ENCODE measurements around the gene CCDC142.
"Not testable (repeated sequence)": the region's sequence is repeated elsewhere in the genome, so short reads cannot be mapped to it uniquely, and the experiment has no call there.

The CCDC142 gene

DNA sequence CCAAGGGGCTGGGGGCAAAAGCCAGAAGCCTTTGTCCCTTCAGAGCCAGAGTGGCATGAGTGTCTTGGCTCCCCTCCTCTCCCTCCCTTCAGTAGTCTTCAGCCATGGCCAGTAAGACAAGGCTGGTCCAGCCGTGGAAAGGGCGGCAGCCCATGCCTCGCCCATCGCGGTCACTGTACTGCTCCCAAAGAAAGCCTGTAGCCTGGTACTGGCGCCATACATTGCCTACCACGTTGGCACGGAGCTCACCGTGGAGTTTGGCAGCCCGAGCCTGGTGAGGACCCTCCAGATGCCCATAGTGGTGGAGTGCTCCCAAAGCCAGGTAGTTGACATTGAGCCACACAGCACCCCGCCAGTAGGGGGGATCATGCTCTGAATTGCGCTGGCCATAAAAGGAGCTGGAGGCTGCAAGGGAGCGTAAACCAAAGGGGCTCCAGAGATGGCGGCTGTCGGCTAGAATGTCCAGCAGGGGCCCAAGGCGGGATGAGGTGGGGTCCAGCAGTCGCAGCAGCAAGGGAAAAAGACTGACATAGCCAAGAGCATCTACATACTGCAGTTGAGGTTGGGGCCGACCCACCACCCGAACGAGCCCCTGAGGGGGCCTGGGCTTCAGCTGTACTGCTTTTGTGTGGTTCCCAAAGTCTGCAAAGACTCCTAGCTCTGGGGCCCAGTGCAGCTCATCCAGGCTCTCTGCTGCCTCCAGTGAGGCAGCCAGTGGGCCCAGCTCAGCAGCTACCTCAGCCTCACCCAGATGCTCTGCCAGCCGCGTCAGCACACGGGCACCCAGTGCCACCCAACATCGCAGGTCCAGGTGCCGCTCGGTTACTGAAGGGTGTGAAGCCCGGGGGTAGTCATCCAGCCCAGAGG is 21.4 kb downstream of the CCDC142 start:
- no peak for DNase-seq (ENCODE audit: extremely low read depth, low read depth)
- TF ChIP-seq, protein P1, sequence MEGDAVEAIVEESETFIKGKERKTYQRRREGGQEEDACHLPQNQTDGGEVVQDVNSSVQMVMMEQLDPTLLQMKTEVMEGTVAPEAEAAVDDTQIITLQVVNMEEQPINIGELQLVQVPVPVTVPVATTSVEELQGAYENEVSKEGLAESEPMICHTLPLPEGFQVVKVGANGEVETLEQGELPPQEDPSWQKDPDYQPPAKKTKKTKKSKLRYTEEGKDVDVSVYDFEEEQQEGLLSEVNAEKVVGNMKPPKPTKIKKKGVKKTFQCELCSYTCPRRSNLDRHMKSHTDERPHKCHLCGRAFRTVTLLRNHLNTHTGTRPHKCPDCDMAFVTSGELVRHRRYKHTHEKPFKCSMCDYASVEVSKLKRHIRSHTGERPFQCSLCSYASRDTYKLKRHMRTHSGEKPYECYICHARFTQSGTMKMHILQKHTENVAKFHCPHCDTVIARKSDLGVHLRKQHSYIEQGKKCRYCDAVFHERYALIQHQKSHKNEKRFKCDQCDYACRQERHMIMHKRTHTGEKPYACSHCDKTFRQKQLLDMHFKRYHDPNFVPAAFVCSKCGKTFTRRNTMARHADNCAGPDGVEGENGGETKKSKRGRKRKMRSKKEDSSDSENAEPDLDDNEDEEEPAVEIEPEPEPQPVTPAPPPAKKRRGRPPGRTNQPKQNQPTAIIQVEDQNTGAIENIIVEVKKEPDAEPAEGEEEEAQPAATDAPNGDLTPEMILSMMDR (IDR thresholded peaks at IDR 0.05; ENCODE audit: low read depth, low read length, missing control alignments) = peak; percentile 30
- H3K4me3 ChIP-seq (replicated peaks; ENCODE audit: low read depth, low read length) = no peak overlapping the region

DNA sequence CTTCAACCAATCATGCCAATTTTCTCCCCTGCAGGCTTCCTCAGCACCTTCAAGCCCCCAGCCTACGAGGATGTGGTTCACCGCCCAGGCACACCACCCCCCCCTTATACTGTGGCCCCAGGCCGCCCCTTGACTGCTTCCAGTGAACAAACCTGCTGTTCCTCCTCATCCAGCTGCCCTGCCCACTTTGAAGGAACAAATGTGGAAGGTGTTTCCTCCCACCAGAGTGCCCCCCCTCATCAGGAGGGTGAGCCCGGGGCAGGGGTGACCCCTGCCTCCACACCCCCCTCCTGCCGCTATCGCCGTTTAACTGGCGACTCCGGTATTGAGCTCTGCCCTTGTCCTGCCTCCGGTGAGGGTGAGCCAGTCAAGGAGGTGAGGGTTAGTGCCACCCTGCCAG is 22.6 kb downstream of the CCDC142 start:
- H3K4me3 ChIP-seq (replicated peaks; ENCODE audit: low read depth, low read length); DNase-seq (ENCODE audit: extremely low read depth, low read depth): not testable (repeated sequence)

DNA sequence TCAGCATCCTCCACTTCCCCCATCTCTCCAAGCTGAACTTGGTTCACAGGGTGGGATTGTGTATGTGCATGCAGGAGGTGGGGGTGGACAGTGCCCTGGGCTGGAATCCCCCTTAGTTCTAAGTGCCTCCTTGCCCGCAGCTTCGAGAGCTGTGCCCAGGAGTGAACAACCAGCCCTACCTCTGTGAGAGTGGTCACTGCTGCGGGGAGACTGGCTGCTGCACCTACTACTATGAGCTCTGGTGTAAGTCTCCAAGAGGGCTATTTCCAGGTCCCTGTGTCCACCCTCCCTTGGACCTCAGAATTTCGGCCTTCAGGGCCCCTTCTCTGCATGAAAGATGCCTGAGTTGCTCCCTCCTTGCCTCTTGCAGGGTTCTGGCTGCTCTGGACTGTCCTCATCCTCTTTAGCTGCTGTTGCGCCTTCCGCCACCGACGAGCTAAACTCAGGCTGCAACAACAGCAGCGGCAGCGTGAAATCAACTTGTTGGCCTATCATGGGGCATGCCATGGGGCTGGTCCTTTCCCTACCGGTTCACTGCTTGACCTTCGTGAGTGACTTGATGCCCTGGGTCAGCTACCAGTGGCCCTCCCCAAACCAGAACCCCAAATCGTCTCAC is 23.2 kb downstream of the CCDC142 start:
- H3K4me3 ChIP-seq (replicated peaks; ENCODE audit: low read depth, low read length) = peak overlapping the region; percentile 92
- not testable (repeated sequence) for DNase-seq (ENCODE audit: extremely low read depth, low read depth)

DNA sequence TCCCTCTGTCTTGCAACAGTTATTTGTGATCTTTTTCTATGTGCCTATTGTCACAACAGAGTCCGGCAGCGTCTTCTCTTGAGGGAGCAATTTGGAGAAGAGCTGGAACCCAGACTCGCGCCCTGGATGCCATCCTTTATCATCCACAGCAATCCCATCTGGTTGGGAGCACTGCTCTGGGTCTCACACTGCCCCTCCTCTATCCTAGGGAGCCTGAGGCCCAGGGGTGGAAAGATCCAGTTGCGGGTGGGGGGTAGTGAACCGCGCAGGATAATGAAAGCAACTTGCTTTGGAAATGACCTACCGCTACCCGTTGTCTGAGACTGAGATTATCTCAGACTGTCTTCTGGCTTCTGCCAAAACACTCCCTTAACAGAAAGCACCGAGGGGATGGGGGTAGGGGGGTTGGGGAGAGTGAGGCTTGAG is 23.8 kb downstream of the CCDC142 start:
- peak overlapping the region; percentile 92 for H3K4me3 ChIP-seq (replicated peaks; ENCODE audit: low read depth, low read length)
- TF ChIP-seq, protein P1 (IDR thresholded peaks at IDR 0.05; ENCODE audit: low read depth, low read length, missing control alignments) = no peak
- no peak for DNase-seq (ENCODE audit: extremely low read depth, low read depth)

DNA sequence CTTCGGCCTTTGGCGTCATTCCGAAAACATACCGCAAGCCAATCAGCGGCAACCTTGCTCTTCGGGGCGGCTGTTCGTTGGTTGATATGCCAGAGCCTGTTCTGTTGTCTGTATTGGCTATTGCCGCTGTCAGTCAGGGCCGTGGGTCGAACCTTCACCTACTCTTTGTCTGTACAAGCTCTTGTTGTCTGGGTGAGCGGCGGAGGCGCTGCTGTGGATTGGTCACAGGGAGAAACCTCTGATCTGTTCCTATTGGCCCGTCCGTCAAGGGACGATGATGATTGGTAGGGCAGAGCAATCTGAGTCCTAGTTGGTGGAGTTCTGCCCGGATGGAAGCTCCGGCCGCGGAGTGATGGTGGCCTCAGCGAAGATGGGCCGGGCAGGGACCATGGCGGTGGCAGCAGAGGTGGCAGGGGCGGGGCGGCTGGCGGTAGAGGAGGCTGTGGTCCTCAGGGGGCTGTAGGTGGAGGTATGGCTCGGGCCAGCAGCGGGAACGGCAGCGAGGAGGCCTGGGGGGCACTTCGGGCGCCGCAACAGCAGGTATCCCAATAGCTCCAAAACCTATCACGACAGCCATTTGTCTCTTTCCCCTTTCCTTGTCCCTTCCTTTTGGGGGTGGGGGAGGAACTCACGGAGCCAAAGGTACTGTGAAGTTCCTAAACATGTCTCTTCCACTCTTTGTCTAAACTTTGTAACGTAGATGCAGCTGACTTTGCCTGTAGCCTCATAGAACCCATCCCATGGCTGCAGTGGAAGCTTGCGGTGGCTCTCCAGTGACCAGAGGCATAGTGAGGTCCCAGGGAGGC is 24.5 kb downstream of the CCDC142 start, which contains the start of gene WBP1:
WBP1 (plus strand) TSS at position 307 of the 806 bp plus-strand sequence; CDS start at position 472, 165 bp downstream.
- DNase-seq (ENCODE audit: extremely low read depth, low read depth) = peak; percentile 100
- TF ChIP-seq, protein P1 (IDR thresholded peaks at IDR 0.05; ENCODE audit: low read depth, low read length, missing control alignments) = no peak
- H3K4me3 ChIP-seq (replicated peaks; ENCODE audit: low read depth, low read length) = peak within 1 kb of the TSS; percentile 92

DNA sequence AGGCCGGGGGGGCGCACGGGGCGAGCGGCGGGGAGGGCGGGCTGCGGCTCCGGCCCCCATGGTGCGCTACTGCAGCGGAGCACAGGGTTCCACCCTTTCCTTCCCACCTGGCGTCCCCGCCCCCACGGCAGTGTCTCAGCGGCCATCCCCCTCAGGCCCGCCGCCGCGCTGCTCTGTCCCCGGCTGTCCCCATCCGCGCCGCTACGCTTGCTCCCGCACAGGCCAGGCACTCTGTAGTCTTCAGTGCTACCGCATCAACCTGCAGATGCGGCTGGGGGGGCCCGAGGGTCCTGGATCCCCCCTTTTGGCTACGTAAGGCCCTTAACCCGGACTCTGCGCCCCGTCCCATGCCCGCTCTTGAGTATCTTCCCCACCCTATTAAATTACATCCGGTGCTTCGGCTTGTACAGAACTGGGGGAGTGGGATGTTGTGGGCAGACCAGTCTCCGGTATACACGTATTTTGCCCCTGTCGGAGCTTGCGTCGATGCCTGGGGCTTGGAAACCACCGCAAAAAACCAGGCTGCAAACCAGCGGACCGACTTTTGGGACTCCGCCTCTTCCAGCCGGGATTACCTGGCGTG is 25.2 kb downstream of the CCDC142 start:
- H3K4me3 ChIP-seq (replicated peaks; ENCODE audit: low read depth, low read length) = peak overlapping the region; percentile 92
- TF ChIP-seq, protein P1 (IDR thresholded peaks at IDR 0.05; ENCODE audit: low read depth, low read length, missing control alignments) = no peak
- DNase-seq (ENCODE audit: extremely low read depth, low read depth) = no peak

DNA sequence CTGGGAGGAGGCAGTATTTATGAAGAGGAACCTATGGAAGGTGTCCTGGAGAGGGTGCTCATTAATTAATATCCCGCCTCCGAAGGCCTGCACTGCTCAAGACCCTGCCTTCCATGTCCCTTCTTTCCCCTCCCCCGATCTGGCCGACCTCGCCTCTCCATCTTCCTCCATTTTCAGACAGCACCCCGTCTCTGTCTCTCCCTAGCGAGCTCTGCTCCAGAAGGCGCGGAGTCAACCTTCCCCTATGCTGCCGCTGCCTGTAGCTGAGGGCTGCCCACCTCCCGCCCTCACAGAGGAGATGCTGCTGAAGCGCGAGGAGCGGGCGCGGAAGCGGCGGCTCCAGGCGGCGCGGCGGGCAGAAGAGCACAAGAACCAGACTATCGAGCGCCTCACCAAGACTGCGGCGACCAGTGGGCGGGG is 25.7 kb downstream of the CCDC142 start:
- H3K4me3 ChIP-seq (replicated peaks; ENCODE audit: low read depth, low read length) = peak overlapping the region; percentile 92
- TF ChIP-seq, protein P1 (IDR thresholded peaks at IDR 0.05; ENCODE audit: low read depth, low read length, missing control alignments) = no peak
- DNase-seq (ENCODE audit: extremely low read depth, low read depth) = no peak

All from HFF-Myc (cell line).